ENCODE measurements around the gene HCK.
"Not testable (repeated sequence)": the region's sequence is repeated elsewhere in the genome, so short reads cannot be mapped to it uniquely, and the experiment has no call there.

Gene HCK

DNA sequence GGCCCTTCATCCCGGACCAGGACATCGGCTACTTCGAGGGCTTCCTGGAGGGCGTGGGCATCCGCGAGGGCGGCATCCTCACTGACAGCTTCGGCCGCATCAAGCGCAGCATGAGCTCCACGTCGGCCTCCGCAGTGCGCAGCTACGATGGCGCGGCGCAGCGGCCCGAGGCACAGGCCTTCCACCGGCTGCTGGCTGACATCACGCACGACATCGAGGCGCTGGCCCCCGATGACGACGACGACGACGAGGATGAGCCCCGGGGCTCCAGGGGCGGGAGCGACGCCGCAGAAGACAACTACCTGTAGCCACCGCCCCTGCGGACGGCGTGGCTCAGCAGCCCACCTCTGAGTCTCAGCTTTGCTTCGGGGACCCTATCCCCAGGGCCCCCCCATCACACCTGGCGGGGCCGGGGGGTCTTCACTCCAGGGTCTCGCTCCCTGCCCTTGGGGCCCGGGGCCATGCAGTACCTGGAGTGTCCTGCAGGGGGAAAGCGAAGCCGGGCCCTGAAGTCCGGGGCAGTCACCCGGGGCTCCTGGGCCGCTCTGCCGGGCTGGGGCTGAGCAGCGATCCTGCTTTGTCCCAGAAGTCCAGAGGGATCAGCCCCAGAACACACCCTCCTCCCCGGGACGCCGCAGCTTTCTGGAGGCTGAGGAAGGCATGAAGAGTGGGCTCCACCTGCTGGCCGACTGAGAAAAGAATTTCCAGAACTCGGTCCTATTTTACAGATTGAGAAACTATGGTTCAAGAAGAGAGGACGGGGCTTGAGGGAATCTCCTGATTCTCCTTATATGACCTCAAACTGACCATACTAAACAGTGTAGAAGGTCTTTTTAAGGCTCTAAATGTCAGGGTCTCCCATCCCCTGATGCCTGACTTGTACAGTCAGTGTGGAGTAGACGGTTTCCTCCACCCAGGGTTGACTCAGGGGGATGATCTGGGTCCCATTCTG is 20.8 kb upstream of the HCK start:
- Histone ChIP-seq H3K9me3 (ENCODE audit: control insufficient read depth, low read length) (no peaks in the 10 kb centered on the region), H3K4me1 (ENCODE audit: control insufficient read depth, insufficient read depth, low read length, poor library complexity, severe bottlenecking) (no peaks in the 10 kb centered on the region), H3K4me3 (ENCODE audit: extremely low read depth, insufficient read depth, low read length, poor library complexity, severe bottlenecking) (no peak overlapping the region), H3K27ac (ENCODE audit: low read depth, low read length, severe bottlenecking) (no peak overlapping the region), H3K36me3 (ENCODE audit: control insufficient read depth, insufficient read depth, low read length) (no peaks in the 10 kb centered on the region)
- 65 to 66% methylated on average over 44 to 50 of the region's 59 CpGs for WGBS, 2 experiments (ENCODE audit: insufficient coverage in 2 of 2)

DNA sequence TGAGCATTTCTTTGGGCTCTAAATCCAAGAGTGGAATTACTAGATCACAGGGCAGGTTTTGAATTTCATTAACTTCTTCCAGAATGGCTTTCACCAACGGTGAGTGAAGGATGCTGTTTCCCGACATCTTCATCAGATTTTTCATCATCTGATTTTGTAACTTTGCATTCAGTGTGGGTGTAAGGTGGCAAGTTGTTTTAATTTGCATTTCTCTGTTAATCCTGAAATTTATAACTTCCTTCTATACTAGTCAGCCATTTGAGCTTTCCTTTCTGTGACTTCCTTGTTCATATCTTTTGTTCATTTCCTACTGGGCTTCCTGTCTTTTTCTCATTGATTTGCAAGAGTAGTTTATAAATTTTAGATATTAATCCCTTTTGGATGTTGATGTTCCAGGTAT is 18.7 kb upstream of the HCK start:
- 100% methylated on average over 1 of the region's 2 CpGs; no CpG with 5 or more reads in 1 of the 2 experiments for WGBS, 2 experiments (ENCODE audit: insufficient coverage in 2 of 2)
- Histone ChIP-seq H3K4me1 (ENCODE audit: control insufficient read depth, insufficient read depth, low read length, poor library complexity, severe bottlenecking) (no peaks in the 10 kb centered on the region), H3K27ac (ENCODE audit: low read depth, low read length, severe bottlenecking) (no peak overlapping the region), H3K36me3 (ENCODE audit: control insufficient read depth, insufficient read depth, low read length) (no peaks in the 10 kb centered on the region), H3K4me3 (ENCODE audit: extremely low read depth, insufficient read depth, low read length, poor library complexity, severe bottlenecking) (no peak overlapping the region), H3K9me3 (ENCODE audit: control insufficient read depth, low read length) (no peaks in the 10 kb centered on the region)

DNA sequence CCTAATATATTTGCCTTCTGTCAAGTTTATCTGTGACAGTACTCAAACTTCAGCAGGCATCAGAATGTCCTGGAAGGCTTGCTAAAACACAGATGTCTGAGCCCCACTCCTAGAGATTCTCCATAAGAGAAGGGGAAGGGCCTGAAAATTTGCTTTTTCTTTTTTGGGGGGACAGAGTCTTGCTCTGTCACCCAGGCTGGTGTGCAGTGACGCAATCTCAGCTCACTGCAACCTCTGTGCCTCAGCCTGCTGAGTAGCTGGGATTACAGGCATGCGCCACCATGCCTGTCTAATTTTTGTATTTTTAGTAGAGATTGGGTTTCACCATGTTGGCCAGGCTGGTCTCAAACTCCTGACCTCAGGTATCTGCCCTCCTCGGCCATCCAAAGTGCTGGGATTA is 18.3 kb upstream of the HCK start:
- H3K4me1 ChIP-seq (ENCODE audit: control insufficient read depth, insufficient read depth, low read length, poor library complexity, severe bottlenecking); H3K9me3 ChIP-seq (ENCODE audit: control insufficient read depth, low read length); H3K27ac ChIP-seq (ENCODE audit: low read depth, low read length, severe bottlenecking); H3K36me3 ChIP-seq (ENCODE audit: control insufficient read depth, insufficient read depth, low read length); H3K4me3 ChIP-seq (ENCODE audit: extremely low read depth, insufficient read depth, low read length, poor library complexity, severe bottlenecking): not testable (repeated sequence)
- WGBS, 2 experiments (ENCODE audit: insufficient coverage in 2 of 2) = 68 to 90% methylated on average over 3 of the region's 3 CpGs

DNA sequence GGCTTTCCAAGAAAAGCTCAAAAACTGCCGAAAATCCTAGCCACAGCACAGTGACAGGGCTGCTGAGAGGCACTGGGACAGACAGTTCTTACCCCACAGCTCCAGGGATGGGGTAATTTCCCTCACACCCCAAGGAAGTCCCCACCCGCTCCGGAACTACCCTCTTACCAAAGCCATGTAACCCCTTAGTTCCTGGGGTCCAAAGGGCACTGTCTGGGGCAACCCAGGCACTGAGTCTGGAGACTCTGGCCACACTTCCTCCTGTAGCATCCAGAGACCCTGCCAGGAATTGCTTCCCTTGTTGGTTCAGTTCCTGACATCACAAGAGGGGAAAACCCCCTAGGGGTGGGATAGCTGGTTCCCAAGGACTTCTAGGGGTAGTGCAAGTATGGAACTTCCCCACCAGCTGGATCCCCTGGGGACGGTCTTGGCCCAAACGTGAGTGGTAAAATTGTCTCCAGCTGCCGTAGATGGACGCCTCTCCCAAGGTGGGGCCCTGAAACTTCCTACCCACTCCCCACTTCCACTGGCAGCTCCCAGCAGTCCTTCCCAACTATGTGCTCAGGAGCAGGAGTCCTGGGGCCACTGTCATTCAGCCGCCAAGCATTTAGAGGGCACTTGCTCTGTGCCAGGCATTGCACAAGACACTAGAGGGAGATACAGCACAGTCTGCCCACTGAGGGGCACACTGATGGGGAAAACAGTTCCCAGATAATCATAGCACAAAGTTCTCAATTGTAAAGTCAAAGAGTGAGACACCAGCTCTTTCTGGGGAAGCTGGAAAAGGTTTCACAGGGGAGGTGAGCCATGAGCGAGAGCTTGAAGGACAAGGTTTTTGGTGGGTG is 17.2 kb upstream of the HCK start:
- Histone ChIP-seq H3K4me1 (ENCODE audit: control insufficient read depth, insufficient read depth, low read length, poor library complexity, severe bottlenecking) (no peaks in the 10 kb centered on the region), H3K27ac (ENCODE audit: low read depth, low read length, severe bottlenecking) (no peak overlapping the region), H3K36me3 (ENCODE audit: control insufficient read depth, insufficient read depth, low read length) (no peaks in the 10 kb centered on the region), H3K9me3 (ENCODE audit: control insufficient read depth, low read length) (no peaks in the 10 kb centered on the region), H3K4me3 (ENCODE audit: extremely low read depth, insufficient read depth, low read length, poor library complexity, severe bottlenecking) (no peak overlapping the region)
- 77 to 90% methylated on average over 9 of the region's 9 CpGs for WGBS, 2 experiments (ENCODE audit: insufficient coverage in 2 of 2)

DNA sequence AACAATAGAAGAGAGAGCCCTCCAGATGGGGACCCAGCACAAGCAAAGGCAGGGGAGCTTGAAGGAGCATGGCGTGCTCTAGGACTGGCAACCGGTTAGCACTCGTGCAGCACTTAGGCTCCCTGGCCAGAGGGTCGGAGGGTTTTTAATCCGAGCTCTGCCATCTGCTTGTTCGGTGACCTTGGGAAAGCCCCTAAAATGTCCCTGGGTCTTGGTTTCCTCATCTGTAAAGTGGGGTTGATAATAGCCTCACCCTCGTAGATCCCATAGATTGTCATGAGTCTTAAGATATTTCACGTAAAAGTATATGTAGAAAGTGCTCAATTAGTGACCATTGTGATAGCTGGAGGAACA is 16.6 kb upstream of the HCK start:
- 84 to 93% methylated on average over 8 of the region's 8 CpGs for WGBS, 2 experiments (ENCODE audit: insufficient coverage in 2 of 2)

DNA sequence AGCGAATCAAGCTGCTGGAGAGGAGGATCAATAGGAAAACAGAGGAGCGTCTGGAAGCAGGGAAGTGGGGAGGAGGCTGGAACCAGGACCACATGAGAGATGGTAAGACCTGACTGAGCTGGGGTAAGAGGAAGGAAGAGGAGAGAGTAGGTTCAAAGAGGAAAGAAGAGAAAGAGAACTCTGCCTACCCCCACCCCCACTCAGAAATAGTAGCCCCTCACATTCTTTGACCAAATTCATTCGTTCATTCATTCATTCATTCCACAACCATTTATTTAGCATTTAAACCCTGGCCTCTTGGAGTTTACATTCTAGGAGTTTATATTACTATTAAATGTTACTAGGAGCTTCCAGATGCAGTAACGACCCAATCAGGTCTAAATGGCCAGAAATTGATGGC is 15.8 kb upstream of the HCK start:
- Histone ChIP-seq H3K9me3 (ENCODE audit: control insufficient read depth, low read length) (no peaks in the 10 kb centered on the region), H3K4me3 (ENCODE audit: extremely low read depth, insufficient read depth, low read length, poor library complexity, severe bottlenecking) (no peak overlapping the region), H3K27ac (ENCODE audit: low read depth, low read length, severe bottlenecking) (no peak overlapping the region), H3K4me1 (ENCODE audit: control insufficient read depth, insufficient read depth, low read length, poor library complexity, severe bottlenecking) (no peaks in the 10 kb centered on the region), H3K36me3 (ENCODE audit: control insufficient read depth, insufficient read depth, low read length) (no peaks in the 10 kb centered on the region)
- 60 to 76% methylated on average over 3 of the region's 4 CpGs for WGBS, 2 experiments (ENCODE audit: insufficient coverage in 2 of 2)

More for the DNA sequence above, 16.6 kb upstream of the HCK start:
- H3K9me3 ChIP-seq (ENCODE audit: control insufficient read depth, low read length) = no peaks in the 10 kb centered on the region
- H3K36me3 ChIP-seq (ENCODE audit: control insufficient read depth, insufficient read depth, low read length) = no peaks in the 10 kb centered on the region
- no peak overlapping the region for H3K4me3 ChIP-seq (ENCODE audit: extremely low read depth, insufficient read depth, low read length, poor library complexity, severe bottlenecking)
- H3K4me1 ChIP-seq (ENCODE audit: control insufficient read depth, insufficient read depth, low read length, poor library complexity, severe bottlenecking) = no peaks in the 10 kb centered on the region
- no peak overlapping the region for H3K27ac ChIP-seq (ENCODE audit: low read depth, low read length, severe bottlenecking)

DNA sequence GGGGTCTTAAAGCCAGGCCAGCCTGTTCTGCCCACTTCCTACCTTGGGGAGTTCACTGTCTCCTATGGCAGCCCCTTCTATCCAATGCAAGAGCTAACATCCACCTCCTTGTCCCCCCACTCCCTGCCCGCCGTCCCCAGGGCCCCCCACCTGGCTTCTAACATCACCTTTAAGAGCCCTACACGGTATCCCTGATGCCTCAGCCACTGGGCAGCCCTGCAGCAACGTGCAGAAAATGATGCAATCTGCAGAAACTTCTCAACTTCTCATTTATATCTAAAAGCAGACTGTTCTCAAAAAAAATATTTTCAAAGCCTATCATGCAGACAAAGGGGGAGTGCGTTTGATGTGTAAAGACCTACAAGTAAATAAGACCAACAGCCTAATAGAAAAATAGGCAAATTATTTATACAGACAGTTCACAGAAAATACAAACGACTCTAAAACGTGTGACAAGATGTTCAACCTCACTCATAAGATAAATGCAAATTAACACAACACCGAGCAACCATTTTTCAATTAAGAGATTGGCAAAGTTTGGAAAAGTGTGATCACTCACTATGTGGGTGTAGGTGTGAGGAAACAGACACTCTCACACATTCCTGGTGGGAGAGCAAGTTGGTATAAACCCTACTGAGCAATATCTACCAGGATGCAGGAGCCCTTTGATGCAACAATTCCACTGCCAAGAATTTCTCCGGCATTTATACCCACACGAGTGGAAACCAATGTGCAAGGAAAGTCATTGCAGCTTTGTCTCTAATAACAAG is 15.1 kb upstream of the HCK start:
- Histone ChIP-seq H3K4me1 (ENCODE audit: control insufficient read depth, insufficient read depth, low read length, poor library complexity, severe bottlenecking) (no peaks in the 10 kb centered on the region), H3K4me3 (ENCODE audit: extremely low read depth, insufficient read depth, low read length, poor library complexity, severe bottlenecking) (no peak overlapping the region), H3K27ac (ENCODE audit: low read depth, low read length, severe bottlenecking) (no peak overlapping the region), H3K36me3 (ENCODE audit: control insufficient read depth, insufficient read depth, low read length) (no peaks in the 10 kb centered on the region), H3K9me3 (ENCODE audit: control insufficient read depth, low read length) (no peaks in the 10 kb centered on the region)
- 78 to 86% methylated on average over 5 to 6 of the region's 10 CpGs for WGBS, 2 experiments (ENCODE audit: insufficient coverage in 2 of 2)

DNA sequence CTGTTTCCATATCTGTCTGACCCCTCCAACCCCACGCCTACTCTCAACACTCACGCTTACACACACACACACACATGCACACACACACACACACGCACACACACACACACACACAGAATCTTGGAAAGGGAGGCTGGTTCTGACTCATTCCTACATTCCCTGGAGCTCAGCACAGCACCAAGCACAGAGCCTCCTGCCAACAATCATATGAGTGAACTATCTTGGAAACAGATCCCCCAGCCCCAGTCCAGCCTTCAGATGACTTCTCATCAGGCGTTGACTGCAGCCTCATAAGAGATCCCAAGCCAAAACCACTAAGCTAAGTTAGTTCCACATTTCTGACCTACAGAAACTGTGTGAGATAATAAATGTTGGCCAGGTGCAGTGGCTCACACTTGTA is 14.1 kb upstream of the HCK start:
- no peak overlapping the region for H3K4me3 ChIP-seq (ENCODE audit: extremely low read depth, insufficient read depth, low read length, poor library complexity, severe bottlenecking)
- H3K36me3 ChIP-seq (ENCODE audit: control insufficient read depth, insufficient read depth, low read length) = no peaks in the 10 kb centered on the region
- H3K27ac ChIP-seq (ENCODE audit: low read depth, low read length, severe bottlenecking) = no peak overlapping the region
- H3K4me1 ChIP-seq (ENCODE audit: control insufficient read depth, insufficient read depth, low read length, poor library complexity, severe bottlenecking) = no peaks in the 10 kb centered on the region
- H3K9me3 ChIP-seq (ENCODE audit: control insufficient read depth, low read length) = no peaks in the 10 kb centered on the region
- WGBS, 2 experiments (ENCODE audit: insufficient coverage in 2 of 2) = 83 to 100% methylated on average over 1 of the region's 4 CpGs

DNA sequence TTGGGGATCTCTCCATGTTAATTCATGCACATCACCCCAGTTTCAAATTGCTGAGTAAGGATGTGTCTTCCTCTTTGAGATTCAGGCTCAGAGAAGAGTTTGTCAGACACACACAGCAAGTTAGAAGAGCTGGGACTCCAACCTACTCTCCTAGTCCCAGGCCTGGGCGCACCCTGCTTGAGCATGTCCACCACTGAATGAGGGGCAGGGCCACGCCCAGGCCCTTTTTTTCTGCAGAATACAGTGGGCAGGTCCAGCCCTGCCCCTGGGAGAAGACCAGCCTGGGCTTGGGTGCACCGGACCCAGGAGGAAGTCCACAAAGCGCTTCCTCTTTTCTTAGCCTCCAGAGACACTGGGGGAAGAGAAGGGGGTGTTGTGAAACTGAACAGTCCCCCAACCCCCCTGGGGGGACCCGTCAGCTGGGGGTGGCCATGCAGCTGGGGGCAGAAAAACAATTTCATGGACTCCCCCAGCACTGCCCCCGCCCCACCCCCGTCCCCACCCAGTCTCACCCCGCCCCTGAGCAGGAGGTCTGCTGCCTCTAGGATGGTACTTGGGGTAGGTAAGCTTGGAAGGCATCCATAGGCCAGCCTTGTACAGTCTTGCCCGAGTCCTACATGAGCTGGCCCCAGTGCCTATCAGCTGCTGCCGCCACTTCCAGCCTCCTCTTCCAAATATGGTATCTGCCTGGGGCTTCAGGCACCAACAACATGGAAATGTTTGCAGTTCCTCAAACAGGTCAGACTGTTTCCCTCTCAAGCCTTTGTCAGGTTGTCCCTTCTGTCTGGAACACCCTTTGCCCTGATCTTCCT is 11.7 kb upstream of the HCK start:
- H3K4me3 ChIP-seq (ENCODE audit: extremely low read depth, insufficient read depth, low read length, poor library complexity, severe bottlenecking) = no peak overlapping the region
- H3K36me3 ChIP-seq (ENCODE audit: control insufficient read depth, insufficient read depth, low read length) = no peaks in the 10 kb centered on the region
- WGBS, 2 experiments (ENCODE audit: insufficient coverage in 2 of 2) = 52 to 73% methylated on average over 2 to 4 of the region's 10 CpGs
- H3K4me1 ChIP-seq (ENCODE audit: control insufficient read depth, insufficient read depth, low read length, poor library complexity, severe bottlenecking) = no peaks in the 10 kb centered on the region
- no peak overlapping the region for H3K27ac ChIP-seq (ENCODE audit: low read depth, low read length, severe bottlenecking)
- H3K9me3 ChIP-seq (ENCODE audit: control insufficient read depth, low read length) = no peaks in the 10 kb centered on the region

DNA sequence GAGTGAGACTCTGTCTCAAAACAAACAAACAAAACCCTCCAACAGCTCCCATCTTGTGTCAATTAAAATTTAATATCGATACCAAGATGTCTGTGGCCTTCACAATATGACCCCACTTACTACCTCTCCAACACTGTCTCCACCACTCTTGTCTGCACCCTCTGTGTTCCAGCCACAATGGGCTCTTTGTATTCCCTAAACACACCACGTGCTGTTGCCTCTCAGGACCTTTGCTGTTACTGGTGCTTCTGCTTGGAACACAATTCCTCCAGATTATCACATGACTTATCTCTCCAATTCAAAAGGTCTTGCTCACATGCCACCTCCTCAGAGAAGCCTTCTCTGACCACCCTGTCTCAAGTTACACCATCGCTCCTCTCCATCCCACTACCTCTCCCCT is 6.0 kb upstream of the HCK start:
- H3K36me3 ChIP-seq (ENCODE audit: control insufficient read depth, insufficient read depth, low read length) = no peaks in the 10 kb centered on the region
- no peak overlapping the region for H3K27ac ChIP-seq (ENCODE audit: low read depth, low read length, severe bottlenecking)
- H3K4me3 ChIP-seq (ENCODE audit: extremely low read depth, insufficient read depth, low read length, poor library complexity, severe bottlenecking) = no peak overlapping the region
- WGBS, 2 experiments (ENCODE audit: insufficient coverage in 2 of 2) = 73 to 75% methylated on average over 3 of the region's 3 CpGs
- H3K4me1 ChIP-seq (ENCODE audit: control insufficient read depth, insufficient read depth, low read length, poor library complexity, severe bottlenecking) = no peaks in the 10 kb centered on the region
- H3K9me3 ChIP-seq (ENCODE audit: control insufficient read depth, low read length) = no peaks in the 10 kb centered on the region
